Immature natural killer cell (primary cell): ENCODE measurements around the gene ATP8B3. TPM values are rescaled to one million over a fixed set of nuclear protein-coding genes. Genes with fewer than 3 reads are reported as not detected.

Experiments
- DNase-seq, 3 donors: peaks; one replicate each; pipeline ENCODE4 v3.0.0; 2022; ENCODE audit warnings: mixed read lengths in 1 of 3
- H3K27ac Mint-ChIP-seq, 6 donors: one replicate each; pipeline ENCODE4 v1.8.0; 2020; ENCODE audit warnings: mixed read lengths in 6 of 6, mild to moderate bottlenecking in 5 of 6, inconsistent platforms in 4 of 6, moderate library complexity in 3 of 6
- H3K27me3 Mint-ChIP-seq, 3 donors: one replicate each; pipeline ENCODE4 v1.8.0; 2020 to 2021; ENCODE audit warnings: low read depth in 3 of 3, mild to moderate bottlenecking in 3 of 3, mixed read lengths in 3 of 3, moderate library complexity in 3 of 3, inconsistent platforms in 1 of 3
- H3K36me3 Mint-ChIP-seq, 3 donors: one replicate each; pipeline ENCODE4 v1.8.0; 2020; ENCODE audit warnings: mixed read lengths in 3 of 3, inconsistent platforms in 2 of 3, mild to moderate bottlenecking in 2 of 3
- H3K4me1 Mint-ChIP-seq, 2 donors: one replicate each; pipeline ENCODE4 v1.8.0; 2020; ENCODE audit warnings: inconsistent platforms in 2 of 2, mild to moderate bottlenecking in 2 of 2, mixed read lengths in 2 of 2, moderate library complexity in 1 of 2
- H3K4me3 Mint-ChIP-seq, 5 donors: one replicate each; pipeline ENCODE4 v1.8.0; 2020; ENCODE audit warnings: mild to moderate bottlenecking in 5 of 5, mixed read lengths in 5 of 5, inconsistent platforms in 3 of 5, moderate library complexity in 3 of 5
- H3K9me3 Mint-ChIP-seq, 6 donors: one replicate each; pipeline ENCODE4 v1.8.0; 2020; ENCODE audit warnings: mild to moderate bottlenecking in 6 of 6, mixed read lengths in 6 of 6, inconsistent platforms in 4 of 6, moderate library complexity in 3 of 6
- polyA plus RNA-seq, 3 donors: library from polyadenylated mRNA; unstranded; fragments of 300-500 nt; fragmentation: Illumina TruSeq; gene quantifications; one replicate each; pipeline ENCODE4 v1.2.3, GENCODE V29; 2021

ATP8B3 gene
- polyA plus RNA-seq, 3 donors from 2014 or later, result 1.7 to 3.3 (median 3.1) TPM

GRCh38 chr19:1758231-1758577 is 53.9 kb downstream of the ATP8B3 start:
- no peaks in the 10 kb centered on the region for H3K36me3 Mint-ChIP-seq
- peaks cover 21 to 27% (median 22%) of the 10 kb centered on the region in 3 donors for H3K27me3 Mint-ChIP-seq
- no peak overlapping the region for H3K27ac Mint-ChIP-seq
- peaks cover 0 to 1% (median 0%) of the 10 kb centered on the region in 6 donors for H3K9me3 Mint-ChIP-seq
- peaks cover 0 to 4% of the 10 kb centered on the region in 2 donors for H3K4me1 Mint-ChIP-seq
- no peak for DNase-seq
- H3K4me3 Mint-ChIP-seq, result no peak overlapping the region

GRCh38 chr19:1757468-1758230 is 54.4 kb downstream of the ATP8B3 start:
- Mint-ChIP-seq H3K27ac (no peak overlapping the region), H3K9me3 (peaks cover 0 to 1% (median 0%) of the 10 kb centered on the region in 6 donors), H3K36me3 (no peaks in the 10 kb centered on the region), H3K4me1 (peaks cover 0 to 4% of the 10 kb centered on the region in 2 donors), H3K27me3 (peaks cover 17 to 26% (median 22%) of the 10 kb centered on the region in 3 donors), H3K4me3 (peak overlapping the region in 1 of 5 donors; percentile 51)
- DNase-seq, result no peak

- peaks cover 0 to 1% (median 0%) of the 10 kb centered on the region in 6 donors for H3K9me3 Mint-ChIP-seq
- H3K36me3 Mint-ChIP-seq, result no peaks in the 10 kb centered on the region
- peaks cover 0 to 4% of the 10 kb centered on the region in 2 donors for H3K4me1 Mint-ChIP-seq
- H3K27me3 Mint-ChIP-seq, result peaks cover 20 to 33% (median 29%) of the 10 kb centered on the region in 3 donors
- no peak for DNase-seq
- no peak overlapping the region for H3K27ac Mint-ChIP-seq
- peak overlapping the region in 1 of 5 donors; percentile 51 for H3K4me3 Mint-ChIP-seq
Observed at GRCh38 chr19:1756705-1757465, 55.2 kb downstream of the ATP8B3 start.

GRCh38 chr19:1756264-1756663 is 55.8 kb downstream of the ATP8B3 start:
- Mint-ChIP-seq H3K36me3 (no peaks in the 10 kb centered on the region), H3K27ac (no peak overlapping the region), H3K27me3 (peaks cover 19 to 38% (median 29%) of the 10 kb centered on the region in 3 donors), H3K4me1 (peaks cover 0 to 6% of the 10 kb centered on the region in 2 donors), H3K9me3 (peaks cover 0 to 1% (median 0%) of the 10 kb centered on the region in 6 donors), H3K4me3 (no peak overlapping the region)
- DNase-seq, result no peak

- no peak for DNase-seq
- Mint-ChIP-seq H3K9me3 (peaks cover 0 to 1% (median 0%) of the 10 kb centered on the region in 6 donors), H3K4me3 (peak overlapping the region in 4 of 5 donors; percentile 32 to 70 (median 56)), H3K27ac (no peak overlapping the region), H3K4me1 (peaks cover 0 to 6% of the 10 kb centered on the region in 2 donors), H3K36me3 (no peaks in the 10 kb centered on the region), H3K27me3 (peaks cover 19 to 36% (median 30%) of the 10 kb centered on the region in 3 donors)
Observed at GRCh38 chr19:1755467-1756171, 56.5 kb downstream of the ATP8B3 start.

- peaks cover 5 to 9% of the 10 kb centered on the region in 2 donors for H3K4me1 Mint-ChIP-seq
- no peak for DNase-seq
- H3K27me3 Mint-ChIP-seq, result peaks cover 24 to 38% (median 33%) of the 10 kb centered on the region in 3 donors
- H3K9me3 Mint-ChIP-seq, result peaks cover 0 to 1% (median 0%) of the 10 kb centered on the region in 6 donors
- no peak overlapping the region for H3K4me3 Mint-ChIP-seq
- no peak overlapping the region for H3K27ac Mint-ChIP-seq
- no peaks in the 10 kb centered on the region for H3K36me3 Mint-ChIP-seq
Observed at GRCh38 chr19:1754636-1755466, 57.2 kb downstream of the ATP8B3 start.

- Mint-ChIP-seq H3K36me3 (no peaks in the 10 kb centered on the region), H3K9me3 (peaks cover 0 to 1% (median 0%) of the 10 kb centered on the region in 6 donors), H3K27me3 (peaks cover 24 to 41% (median 34%) of the 10 kb centered on the region in 3 donors), H3K4me3 (no peak overlapping the region), H3K4me1 (peaks cover 5 to 10% of the 10 kb centered on the region in 2 donors), H3K27ac (no peak overlapping the region)
- DNase-seq, result no peak
Observed at GRCh38 chr19:1754018-1754635, 57.9 kb downstream of the ATP8B3 start.

GRCh38 chr19:1752757-1753728 is 59.0 kb downstream of the ATP8B3 start, which contains the start of gene ONECUT3:
ONECUT3 (plus strand) TSS chr19:1753506; CDS start chr19:1753663, 157 bp downstream.
- Mint-ChIP-seq H3K9me3 (peaks cover 0 to 1% (median 0%) of the 10 kb centered on the region in 6 donors), H3K36me3 (no peaks in the 10 kb centered on the region), H3K27ac (no peak within 1 kb of the TSS), H3K4me1 (peaks cover 7 to 11% of the 10 kb centered on the region in 2 donors), H3K4me3 (no peak within 1 kb of the TSS), H3K27me3 (peaks cover 20 to 46% (median 29%) of the 10 kb centered on the region in 3 donors)
- DNase-seq, result no peak

GRCh38 chr19:1752009-1752756 is 59.9 kb downstream of the ATP8B3 start:
- no peak for DNase-seq
- no peaks in the 10 kb centered on the region for H3K36me3 Mint-ChIP-seq
- peaks cover 12 to 19% of the 10 kb centered on the region in 2 donors for H3K4me1 Mint-ChIP-seq
- no peak overlapping the region for H3K27ac Mint-ChIP-seq
- no peak overlapping the region for H3K4me3 Mint-ChIP-seq
- H3K27me3 Mint-ChIP-seq, result peaks cover 24 to 51% (median 34%) of the 10 kb centered on the region in 3 donors
- H3K9me3 Mint-ChIP-seq, result peaks cover 0 to 1% (median 0%) of the 10 kb centered on the region in 6 donors

GRCh38 chr19:1751367-1752008 is 60.6 kb downstream of the ATP8B3 start:
- Mint-ChIP-seq H3K9me3 (peaks cover 0 to 1% (median 0%) of the 10 kb centered on the region in 6 donors), H3K36me3 (no peaks in the 10 kb centered on the region), H3K4me3 (peak overlapping the region in 1 of 5 donors; percentile 20), H3K27me3 (peaks cover 24 to 50% (median 30%) of the 10 kb centered on the region in 3 donors), H3K27ac (no peak overlapping the region), H3K4me1 (peaks cover 12 to 17% of the 10 kb centered on the region in 2 donors)
- no peak for DNase-seq
